K562 (cell line): ENCODE data around the gene RSBN1L.

Experiments
- CBX1 ChIP-seq: sonication (generic); IDR thresholded peaks from 2 replicates; pipeline ENCODE4 v1.6.1; 2016; ENCODE audit warnings: antibody characterized with exemption, low read depth, mild to moderate bottlenecking
- CTCF ChIP-seq, 3 experiments: IDR thresholded peaks in 2 of 3; conservative IDR thresholded peaks in 1 of 3; 2 replicates each; pipeline ENCODE4 v1.5.1; 2011 to 2012; ENCODE audit warnings: low read length in 3 of 3, mild to moderate bottlenecking in 3 of 3, control low read depth in 2 of 3, improper control_type of control experiment in 1 of 3, inconsistent platforms in 1 of 3, low read depth in 1 of 3, mixed read lengths in 1 of 3, moderate library complexity in 1 of 3; ENCODE audit not compliant: insufficient read depth in 2 of 3
- ELF1 ChIP-seq: fragments of 200-800 bp; sonication (Bioruptor generic); IDR thresholded peaks from 2 replicates; pipeline ENCODE4 v1.6.1; 2016; ENCODE audit warnings: missing genetic modification characterization, missing compliant biosample characterization
- PATZ1 ChIP-seq: fragments of 250-450 bp; sonication (Bioruptor Pico); IDR thresholded peaks from 2 replicates; pipeline ENCODE4 v1.5.0; 2020; ENCODE audit warnings: mild to moderate bottlenecking, borderline replicate concordance
- POLR2A ChIP-seq: fragments of 450-650 bp; conservative IDR thresholded peaks from 2 replicates; pipeline ENCODE4 v1.6.1; 2016
- POLR3A ChIP-seq: IDR thresholded peaks from 2 replicates; pipeline ENCODE4 v1.6.1; 2011; ENCODE audit warnings: borderline replicate concordance, mild to moderate bottlenecking, moderate library complexity; ENCODE audit not compliant: insufficient read length, insufficient read depth; ENCODE audit errors: extremely low read depth
- SETDB1 ChIP-seq: IDR thresholded peaks from one replicate; pipeline ENCODE4 v1.6.1; 2012; ENCODE audit warnings: low read length, control low read depth, inconsistent platforms
- SMARCC2 ChIP-seq: fragments of 450-650 bp; IDR thresholded peaks from 2 replicates; pipeline ENCODE4 v1.6.1; 2017; ENCODE audit warnings: antibody characterized with exemption, moderate library complexity, mild to moderate bottlenecking, low read depth
- ZBTB49 ChIP-seq: sonication (generic); formaldehyde crosslinking; IDR thresholded peaks from 2 replicates; pipeline ENCODE4 v1.8.0; 2022; ENCODE audit warnings: missing genetic modification reagents, mild to moderate bottlenecking, borderline replicate concordance
- ZNF551 ChIP-seq: fragments of 250-450 bp; sonication (Bioruptor Pico); IDR thresholded peaks from 2 replicates; pipeline ENCODE4 v1.5.0; 2021; ENCODE audit warnings: mild to moderate bottlenecking, moderate library complexity
- TF ChIP-seq, protein P1 (sequence below), 2 experiments: fragments of 200-800 bp in 1 of 2; sonication (Bioruptor generic) in 1 of 2; sonication (generic) in 1 of 2; formaldehyde crosslinking in 1 of 2; IDR thresholded peaks in 1 of 2; conservative IDR thresholded peaks in 1 of 2; 2 replicates each; pipeline versions ENCODE4 v1.5.0 to v1.6.1; 2016 to 2020; ENCODE audit warnings: missing compliant biosample characterization in 1 of 2, missing genetic modification characterization in 1 of 2, missing genetic modification reagents in 1 of 2
- TF ChIP-seq, protein P2 (sequence below): sonication (generic); formaldehyde crosslinking; IDR thresholded peaks from 2 replicates; pipeline ENCODE4 v1.8.1; 2022; ENCODE audit warnings: missing genetic modification reagents

GRCh38 chr7:77716804-77717203 is 20.5 kb downstream of the RSBN1L start:
- TF ChIP-seq, protein P1, sequence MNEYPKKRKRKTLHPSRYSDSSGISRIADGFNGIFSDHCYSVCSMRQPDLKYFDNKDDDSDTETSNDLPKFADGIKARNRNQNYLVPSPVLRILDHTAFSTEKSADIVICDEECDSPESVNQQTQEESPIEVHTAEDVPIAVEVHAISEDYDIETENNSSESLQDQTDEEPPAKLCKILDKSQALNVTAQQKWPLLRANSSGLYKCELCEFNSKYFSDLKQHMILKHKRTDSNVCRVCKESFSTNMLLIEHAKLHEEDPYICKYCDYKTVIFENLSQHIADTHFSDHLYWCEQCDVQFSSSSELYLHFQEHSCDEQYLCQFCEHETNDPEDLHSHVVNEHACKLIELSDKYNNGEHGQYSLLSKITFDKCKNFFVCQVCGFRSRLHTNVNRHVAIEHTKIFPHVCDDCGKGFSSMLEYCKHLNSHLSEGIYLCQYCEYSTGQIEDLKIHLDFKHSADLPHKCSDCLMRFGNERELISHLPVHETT (CRISPR knock-in tag; conservative IDR thresholded peaks at IDR 0.05 in 1 of 2, IDR thresholded peaks at IDR 0.05 in 1 of 2) = no peak
- TF ChIP-seq PATZ1 (CRISPR knock-in tag) = no peak
- no peak for TF ChIP-seq POLR3A
- no peak for TF ChIP-seq SMARCC2
- TF ChIP-seq, protein P2, sequence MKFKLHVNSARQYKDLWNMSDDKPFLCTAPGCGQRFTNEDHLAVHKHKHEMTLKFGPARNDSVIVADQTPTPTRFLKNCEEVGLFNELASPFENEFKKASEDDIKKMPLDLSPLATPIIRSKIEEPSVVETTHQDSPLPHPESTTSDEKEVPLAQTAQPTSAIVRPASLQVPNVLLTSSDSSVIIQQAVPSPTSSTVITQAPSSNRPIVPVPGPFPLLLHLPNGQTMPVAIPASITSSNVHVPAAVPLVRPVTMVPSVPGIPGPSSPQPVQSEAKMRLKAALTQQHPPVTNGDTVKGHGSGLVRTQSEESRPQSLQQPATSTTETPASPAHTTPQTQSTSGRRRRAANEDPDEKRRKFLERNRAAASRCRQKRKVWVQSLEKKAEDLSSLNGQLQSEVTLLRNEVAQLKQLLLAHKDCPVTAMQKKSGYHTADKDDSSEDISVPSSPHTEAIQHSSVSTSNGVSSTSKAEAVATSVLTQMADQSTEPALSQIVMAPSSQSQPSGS (CRISPR knock-in tag) = no peak
- TF ChIP-seq ZNF551 (CRISPR knock-in tag) = no peak
- no peak for TF ChIP-seq POLR2A
- no peak for TF ChIP-seq ELF1
- no peak for TF ChIP-seq SETDB1
- TF ChIP-seq CTCF (IDR thresholded peaks at IDR 0.05 in 2 of 3, conservative IDR thresholded peaks at IDR 0.05 in 1 of 3; ENCODE audit: insufficient read depth in 2 of 3, low read depth in 1 of 3, low read length in 3 of 3) = no peak
- TF ChIP-seq CBX1 = no peak
- TF ChIP-seq ZBTB49 (CRISPR knock-in tag) = no peak
